GM10248 (cell line): Measurements from ENCODE around the gene ZMYM4.

Experiments used
- CTCF ChIA-PET: fragments of 300-600 bp; sonication (Branson Sonifier 250); formaldehyde crosslinking; extraction: SDS; loops from one replicate; lab custom pipeline; 2021; ENCODE audit warnings: antibody characterized with exemption; lab: Yijun Ruan, JAX
- POLR2A ChIA-PET: fragments of 350-650 bp; sonication (Branson Sonifier 250); formaldehyde crosslinking; extraction: SDS; loops from one replicate; lab custom pipeline; 2020; ENCODE audit warnings: antibody characterized with exemption; lab: Yijun Ruan, JAX
- DNase-seq: peaks from one replicate; pipeline ENCODE4 v3.0.0; 2012; ENCODE audit errors: extremely low spot score
- TF ChIP-seq, protein P1 (sequence below): IDR thresholded peaks from 2 replicates; pipeline ENCODE4 v1.5.1; 2012; ENCODE audit warnings: mild to moderate bottlenecking, low read depth; ENCODE audit errors: extremely low read depth, missing control alignments, control extremely low read depth

The ZMYM4 gene

GRCh38 chr1:35268282-35269200, at the start of gene ZMYM4:
ZMYM4 (plus strand) TSS chr1:35268709; CDS start chr1:35269047, 338 bp downstream.
- peak; percentile 94 for DNase-seq
- ChIA-PET POLR2A (no interaction called here), CTCF (interaction anchor here (1.5 to 1.9 kb wide), 2 partner anchors 9 to 182 kb away, joined by 3 to 6 read pairs; no protein-coding TSS in a partner anchor)
- TF ChIP-seq, protein P1, sequence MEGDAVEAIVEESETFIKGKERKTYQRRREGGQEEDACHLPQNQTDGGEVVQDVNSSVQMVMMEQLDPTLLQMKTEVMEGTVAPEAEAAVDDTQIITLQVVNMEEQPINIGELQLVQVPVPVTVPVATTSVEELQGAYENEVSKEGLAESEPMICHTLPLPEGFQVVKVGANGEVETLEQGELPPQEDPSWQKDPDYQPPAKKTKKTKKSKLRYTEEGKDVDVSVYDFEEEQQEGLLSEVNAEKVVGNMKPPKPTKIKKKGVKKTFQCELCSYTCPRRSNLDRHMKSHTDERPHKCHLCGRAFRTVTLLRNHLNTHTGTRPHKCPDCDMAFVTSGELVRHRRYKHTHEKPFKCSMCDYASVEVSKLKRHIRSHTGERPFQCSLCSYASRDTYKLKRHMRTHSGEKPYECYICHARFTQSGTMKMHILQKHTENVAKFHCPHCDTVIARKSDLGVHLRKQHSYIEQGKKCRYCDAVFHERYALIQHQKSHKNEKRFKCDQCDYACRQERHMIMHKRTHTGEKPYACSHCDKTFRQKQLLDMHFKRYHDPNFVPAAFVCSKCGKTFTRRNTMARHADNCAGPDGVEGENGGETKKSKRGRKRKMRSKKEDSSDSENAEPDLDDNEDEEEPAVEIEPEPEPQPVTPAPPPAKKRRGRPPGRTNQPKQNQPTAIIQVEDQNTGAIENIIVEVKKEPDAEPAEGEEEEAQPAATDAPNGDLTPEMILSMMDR: no peak

- ChIA-PET CTCF (interaction anchor here (0.7 to 1.8 kb wide), 5 partner anchors 14 to 368 kb away, joined by 3 to 4 read pairs (median 4); no protein-coding TSS in a partner anchor), POLR2A (no interaction called here)
- DNase-seq: peak; percentile 52
- TF ChIP-seq, protein P1: peak; percentile 33
Observed at GRCh38 chr1:35220976-35221375, 47.5 kb upstream of the ZMYM4 start.

- DNase-seq: no peak
- ChIA-PET POLR2A (no interaction called here), CTCF (interaction anchor here (1.2 to 1.8 kb wide), 8 partner anchors 12 to 370 kb away, joined by 3 to 4 read pairs (median 4); no protein-coding TSS in a partner anchor)
- TF ChIP-seq, protein P1: no peak
Observed at GRCh38 chr1:35222322-35223083, 46.0 kb upstream of the ZMYM4 start.

DNA sequence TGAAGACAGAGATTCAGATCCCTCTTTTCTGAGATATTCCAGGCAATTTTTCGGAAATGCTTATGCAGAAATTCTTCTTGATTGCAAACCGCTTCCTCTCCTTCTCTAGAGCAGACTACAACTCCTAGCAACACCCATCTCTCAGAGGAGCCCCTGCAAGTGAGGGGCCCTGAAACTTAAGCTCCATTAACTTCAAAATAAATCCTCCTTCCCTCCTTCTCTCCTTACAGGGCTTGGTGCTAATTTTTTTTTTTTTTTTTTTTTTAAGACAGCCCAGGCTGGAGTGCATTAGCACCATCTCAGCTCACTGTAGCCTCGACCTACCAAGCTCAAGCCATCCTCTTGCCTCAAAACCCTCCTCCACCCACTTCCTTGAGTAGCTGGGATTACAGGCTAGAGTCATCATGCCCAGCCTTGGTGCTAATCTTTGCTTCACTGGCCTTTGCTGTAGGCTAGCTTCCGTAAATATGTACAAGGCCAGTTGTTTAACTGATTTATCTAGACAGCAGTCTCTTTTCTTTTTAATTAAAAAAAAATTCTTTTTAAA, 45.4 kb upstream of the ZMYM4 start:
- ChIA-PET CTCF (interaction anchor here (1.2 to 1.7 kb wide), 4 partner anchors 15 to 103 kb away, joined by 3 to 4 read pairs (median 4); no protein-coding TSS in a partner anchor), POLR2A (no interaction called here)
- TF ChIP-seq, protein P1: no peak
- DNase-seq: no peak

- ChIA-PET POLR2A (no interaction called here), CTCF (interaction anchor here (0.9 to 1.8 kb wide), 2 partner anchors 24 to 489 kb away, joined by 3 to 5 read pairs; no protein-coding TSS in a partner anchor)
- DNase-seq: no peak
- TF ChIP-seq, protein P1: no peak
Observed at GRCh38 chr1:35226546-35226945, 42.0 kb upstream of the ZMYM4 start.
